C4-2B (cell line): ENCODE data around the gene GABRG3.

Experiments
- H3K27ac ChIP-seq: fragments of 450-650 bp; 2 replicates; pipeline ENCODE4 v1.5.1; 2017
- CTCF ChIP-seq: fragments of 450-650 bp; conservative IDR thresholded peaks from 2 replicates; pipeline ENCODE4 v1.5.1; 2017; ENCODE audit warnings: mild to moderate bottlenecking
- ZFX ChIP-seq: fragments of 450-650 bp; IDR thresholded peaks from 2 replicates; pipeline ENCODE4 v1.6.1; 2017

The GABRG3 gene

DNA sequence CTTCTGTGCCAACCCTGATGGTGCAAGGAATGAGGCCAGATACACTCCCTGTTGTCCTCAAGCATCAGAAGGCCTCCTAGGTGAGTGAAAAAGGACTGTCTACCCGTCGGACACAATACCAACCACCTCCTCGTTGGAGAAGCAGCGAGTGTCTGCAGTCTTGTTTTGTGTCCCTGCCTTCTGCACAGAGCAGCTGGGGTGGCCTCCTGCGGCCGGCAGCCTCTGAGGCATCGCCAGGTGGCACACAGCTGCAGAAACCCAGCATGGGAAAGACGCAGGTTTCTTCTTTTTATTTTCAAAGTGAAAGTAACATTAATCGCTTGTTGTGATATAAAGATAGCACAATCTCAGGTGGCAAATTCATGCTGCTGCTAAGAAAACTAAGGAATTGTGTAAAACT is 618.3 kb downstream of the GABRG3 start:
- H3K27ac ChIP-seq, result no peak overlapping the region

GRCh38 chr15:27589782-27590181 is 618.8 kb downstream of the GABRG3 start:
- no peak overlapping the region for H3K27ac ChIP-seq
- TF ChIP-seq CTCF (no peak), ZFX (no peak)

More for the DNA sequence above, 618.3 kb downstream of the GABRG3 start:
- TF ChIP-seq CTCF (no peak), ZFX (no peak)
